ENCODE results near the gene GRHL1.

DNA sequence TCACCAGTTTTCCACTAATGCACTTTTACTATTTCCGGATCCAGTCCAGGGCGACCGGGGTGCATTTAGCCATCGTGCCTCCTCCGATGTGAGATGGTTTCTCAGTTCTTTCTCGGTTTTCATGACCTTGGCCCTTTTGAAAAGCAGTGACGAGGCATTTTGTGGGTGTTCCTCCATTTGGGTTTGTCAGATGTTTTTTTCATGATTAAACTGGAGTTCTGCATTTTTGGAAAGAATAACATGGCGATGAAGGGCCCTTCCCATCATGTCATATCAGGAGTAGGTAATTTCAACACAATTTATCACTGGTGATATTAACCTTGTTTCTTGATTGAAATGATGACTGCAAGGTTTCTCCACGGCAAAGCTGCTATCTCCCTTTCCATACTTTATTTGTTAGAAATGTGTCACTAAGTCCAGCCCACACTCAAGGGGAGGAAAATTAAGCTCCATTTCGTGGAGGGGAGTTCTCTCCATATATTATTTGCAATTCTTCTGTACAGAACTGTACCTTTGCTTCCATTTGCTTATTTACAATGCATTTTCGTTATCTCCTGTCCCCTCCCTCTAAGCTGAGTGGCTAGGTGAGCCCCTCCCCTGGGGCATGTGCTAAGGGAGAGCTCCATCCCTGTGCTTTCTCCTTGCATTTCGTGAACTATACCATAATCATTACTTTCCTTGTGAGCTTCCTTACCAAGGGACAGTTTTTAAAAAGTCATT, 83.0 kb downstream of the GRHL1 start:
- TF ChIP-seq CTCF (IDR thresholded peaks at IDR 0.05) (no peak), POLR2A (IDR thresholded peaks at IDR 0.05) (no peak)

All from testis (tissue), 2 donors.